ENCODE results near the gene SYNDIG1.

- TF ChIP-seq CTCF (conservative IDR thresholded peaks at IDR 0.05; ENCODE audit: low read depth, low read length), result no peak
- no peak for TF ChIP-seq EZH2 (IDR thresholded peaks at IDR 0.05; ENCODE audit: low read length, unreplicated experiment)
Measured at GRCh38 chr20:24651976-24652345, 182.5 kb downstream of the SYNDIG1 start.

Measured in PC-3 (cell line).